HFFc6 (cell line): ENCODE data around the gene NCKAP5L. TPM values are rescaled to one million over a fixed set of nuclear protein-coding genes. Genes with fewer than 3 reads are reported as not detected.

ENCODE experiments used
- DNase-seq: peaks from one replicate; pipeline ENCODE4 v3.0.0-alpha.2; 2018
- H3K27ac Mint-ChIP-seq: 2 replicates; pipeline ENCODE4 v1.8.0; 2020; ENCODE audit warnings: mild to moderate bottlenecking, mixed read lengths
- H3K27me3 Mint-ChIP-seq: 2 replicates; pipeline ENCODE4 v1.8.0; 2021; ENCODE audit warnings: mild to moderate bottlenecking, moderate library complexity, mixed read lengths; ENCODE audit not compliant: insufficient read depth
- H3K36me3 Mint-ChIP-seq: 2 replicates; pipeline ENCODE4 v1.8.0; 2021; ENCODE audit warnings: low read depth, mixed read lengths
- H3K4me1 Mint-ChIP-seq: 2 replicates; pipeline ENCODE4 v1.8.0; 2020; ENCODE audit warnings: low read depth, mixed read lengths
- H3K4me3 Mint-ChIP-seq: 2 replicates; pipeline ENCODE4 v1.8.0; 2020; ENCODE audit warnings: mild to moderate bottlenecking, moderate library complexity, mixed read lengths
- H3K9me3 Mint-ChIP-seq: 2 replicates; pipeline ENCODE4 v1.8.0; 2020; ENCODE audit warnings: mild to moderate bottlenecking, mixed read lengths
- CTCF ChIP-seq: fragments of 200-600 bp; sonication (generic); IDR thresholded peaks from 2 replicates; pipeline ENCODE4 v1.5.0; 2021; ENCODE audit warnings: antibody characterized with exemption, mild to moderate bottlenecking
- total RNA-seq, 6 experiments: library from RNA; stranded (reverse); fragmentation: NEBNext Ultra II Directional; extraction: Animal tissue kit (Norgen Biotek cat#: 25700); gene quantifications; 2 replicates in 1 of 6; 3 replicates in 5 of 6; pipeline ENCODE4 v1.2.3, GENCODE V29; 2021

The NCKAP5L gene
- total RNA-seq, 6 experiments from 2014 or later, result 24.4 to 37.5 (median 25.0) TPM

GRCh38 chr12:49794811-49795653 is 33.2 kb downstream of the NCKAP5L start:
- Mint-ChIP-seq H3K4me3 (no peak overlapping the region), H3K27me3 (peaks cover 2% of the 10 kb centered on the region), H3K9me3 (no peaks in the 10 kb centered on the region), H3K27ac (no peak overlapping the region), H3K4me1 (no peaks in the 10 kb centered on the region), H3K36me3 (peaks cover under 1% of the 10 kb centered on the region; the same call in 1 of the 2 replicates)
- no peak for TF ChIP-seq CTCF
- no peak for DNase-seq

GRCh38 chr12:49794021-49794420 is 34.2 kb downstream of the NCKAP5L start:
- no peaks in the 10 kb centered on the region; the same call in 1 of the 2 replicates for H3K36me3 Mint-ChIP-seq
- no peak overlapping the region for H3K4me3 Mint-ChIP-seq
- no peak overlapping the region for H3K27ac Mint-ChIP-seq
- no peaks in the 10 kb centered on the region for H3K9me3 Mint-ChIP-seq
- no peak for DNase-seq
- no peaks in the 10 kb centered on the region for H3K4me1 Mint-ChIP-seq
- H3K27me3 Mint-ChIP-seq, result peaks cover 1% of the 10 kb centered on the region
- TF ChIP-seq CTCF, result no peak

- Mint-ChIP-seq H3K4me1 (no peaks in the 10 kb centered on the region), H3K27me3 (no peaks in the 10 kb centered on the region; the same call in 1 of the 2 replicates), H3K27ac (no peak overlapping the region), H3K4me3 (no peak overlapping the region), H3K9me3 (no peaks in the 10 kb centered on the region), H3K36me3 (no peaks in the 10 kb centered on the region; the same call in 1 of the 2 replicates)
- no peak for DNase-seq
- no peak for TF ChIP-seq CTCF
Measured at GRCh38 chr12:49793620-49794019, 34.6 kb downstream of the NCKAP5L start.

- Mint-ChIP-seq H3K4me1 (no peaks in the 10 kb centered on the region), H3K27ac (no peak overlapping the region), H3K9me3 (no peaks in the 10 kb centered on the region), H3K27me3 (no peaks in the 10 kb centered on the region; the same call in 1 of the 2 replicates), H3K36me3 (peaks cover 3% of the 10 kb centered on the region), H3K4me3 (no peak overlapping the region)
- no peak for TF ChIP-seq CTCF
- no peak for DNase-seq
Measured at GRCh38 chr12:49792976-49793580, 35.1 kb downstream of the NCKAP5L start.

GRCh38 chr12:49792181-49792970 is 35.8 kb downstream of the NCKAP5L start:
- Mint-ChIP-seq H3K36me3 (peaks cover 10% of the 10 kb centered on the region), H3K27me3 (peaks cover 3% of the 10 kb centered on the region; the same call in 1 of the 2 replicates), H3K9me3 (peaks cover 4% of the 10 kb centered on the region; the same call in 1 of the 2 replicates), H3K4me3 (no peak overlapping the region), H3K4me1 (no peaks in the 10 kb centered on the region), H3K27ac (no peak overlapping the region)
- TF ChIP-seq CTCF, result no peak
- DNase-seq, result no peak
